Osteoblast (primary cell): ENCODE measurements around the gene MID1. TPM values are rescaled to one million over a fixed set of nuclear protein-coding genes. Genes with fewer than 3 reads are reported as not detected.
A peak's percentile ranks its signal among the peaks of the same experiment; 100 is the strongest.

Experiments used
- DNase-seq: peaks from one replicate; pipeline ENCODE4 v3.0.0; 2011; ENCODE audit warnings: low spot score, mixed read lengths; ENCODE audit not compliant: insufficient read length; ENCODE audit errors: missing footprints
- H2AFZ ChIP-seq: 2 replicates; pipeline ENCODE4 v1.6.0; 2011; ENCODE audit warnings: mild to moderate bottlenecking, low read length
- H3K27ac ChIP-seq: 2 replicates; pipeline ENCODE4 v1.5.1; 2011; ENCODE audit warnings: mild to moderate bottlenecking, low read depth, low read length, moderate library complexity
- H3K27me3 ChIP-seq: 2 replicates; pipeline ENCODE4 v1.6.0; 2012; ENCODE audit warnings: mild to moderate bottlenecking, control low read depth, inconsistent platforms, low read length, moderate library complexity; ENCODE audit not compliant: insufficient read depth
- H3K36me3 ChIP-seq: 2 replicates; pipeline ENCODE4 v1.5.1; 2011; ENCODE audit warnings: mild to moderate bottlenecking, low read length, control low read depth, moderate library complexity; ENCODE audit not compliant: insufficient read depth
- H3K4me1 ChIP-seq: 2 replicates; pipeline ENCODE4 v1.5.1; 2011; ENCODE audit warnings: mild to moderate bottlenecking, low read length, control low read depth, moderate library complexity; ENCODE audit not compliant: insufficient read depth
- H3K4me2 ChIP-seq: 2 replicates; pipeline ENCODE4 v1.6.0; 2011; ENCODE audit warnings: mild to moderate bottlenecking, low read length; ENCODE audit not compliant: insufficient read depth
- H3K4me3 ChIP-seq: fragments of 200-600 bp; sonication (generic); 3 replicates; pipeline ENCODE4 v1.5.1; 2012; ENCODE audit warnings: mild to moderate bottlenecking, low read length, inconsistent platforms; ENCODE audit not compliant: insufficient read depth
- H3K79me2 ChIP-seq: 2 replicates; pipeline ENCODE4 v1.6.0; 2012; ENCODE audit warnings: mild to moderate bottlenecking, low read length, control low read depth, inconsistent platforms; ENCODE audit not compliant: insufficient read depth
- H3K9me3 ChIP-seq: 2 replicates; pipeline ENCODE4 v1.5.1; 2011; ENCODE audit warnings: low read depth, low read length, control low read depth
- H4K20me1 ChIP-seq: 2 replicates; pipeline ENCODE4 v1.6.0; 2012; ENCODE audit warnings: mild to moderate bottlenecking, low read length, control low read depth; ENCODE audit not compliant: insufficient read depth
- total RNA-seq: library from RNA; depleted of rRNA; stranded (reverse); fragments of >200 nt; gene quantifications from 2 replicates; pipeline ENCODE4 v1.2.3, GENCODE V29; 2012
- TF ChIP-seq, protein P1 (sequence below): IDR thresholded peaks from 2 replicates; pipeline ENCODE4 v1.5.1; 2011; ENCODE audit warnings: mild to moderate bottlenecking, low read depth, low read length, moderate library complexity; ENCODE audit errors: extremely low read depth

Gene MID1
- total RNA-seq, 1 donor = 26.8 TPM

- H2AFZ ChIP-seq = peak overlapping the region; percentile 50
Measured at GRCh38 chrX:10618961-10619360, 1.4 kb downstream of the MID1 start.

GRCh38 chrX:10617999-10618351 is 2.4 kb downstream of the MID1 start:
- Histone ChIP-seq H3K27ac (peak overlapping the region; percentile 72), H2AFZ (no peak overlapping the region), H3K27me3 (no peaks in the 10 kb centered on the region), H3K4me3 (peak overlapping the region; percentile 82), H3K9me3 (no peaks in the 10 kb centered on the region), H4K20me1 (no peaks in the 10 kb centered on the region), H3K4me2 (peak overlapping the region; percentile 85), H3K79me2 (peaks cover 68% of the 10 kb centered on the region), H3K36me3 (no peaks in the 10 kb centered on the region), H3K4me1 (peaks cover 42% of the 10 kb centered on the region)
- DNase-seq = no peak
- TF ChIP-seq, protein P1, sequence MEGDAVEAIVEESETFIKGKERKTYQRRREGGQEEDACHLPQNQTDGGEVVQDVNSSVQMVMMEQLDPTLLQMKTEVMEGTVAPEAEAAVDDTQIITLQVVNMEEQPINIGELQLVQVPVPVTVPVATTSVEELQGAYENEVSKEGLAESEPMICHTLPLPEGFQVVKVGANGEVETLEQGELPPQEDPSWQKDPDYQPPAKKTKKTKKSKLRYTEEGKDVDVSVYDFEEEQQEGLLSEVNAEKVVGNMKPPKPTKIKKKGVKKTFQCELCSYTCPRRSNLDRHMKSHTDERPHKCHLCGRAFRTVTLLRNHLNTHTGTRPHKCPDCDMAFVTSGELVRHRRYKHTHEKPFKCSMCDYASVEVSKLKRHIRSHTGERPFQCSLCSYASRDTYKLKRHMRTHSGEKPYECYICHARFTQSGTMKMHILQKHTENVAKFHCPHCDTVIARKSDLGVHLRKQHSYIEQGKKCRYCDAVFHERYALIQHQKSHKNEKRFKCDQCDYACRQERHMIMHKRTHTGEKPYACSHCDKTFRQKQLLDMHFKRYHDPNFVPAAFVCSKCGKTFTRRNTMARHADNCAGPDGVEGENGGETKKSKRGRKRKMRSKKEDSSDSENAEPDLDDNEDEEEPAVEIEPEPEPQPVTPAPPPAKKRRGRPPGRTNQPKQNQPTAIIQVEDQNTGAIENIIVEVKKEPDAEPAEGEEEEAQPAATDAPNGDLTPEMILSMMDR = no peak

More at GRCh38 chrX:10618961-10619360, 1.4 kb downstream of the MID1 start:
- peaks cover 37% of the 10 kb centered on the region for H3K4me1 ChIP-seq
- TF ChIP-seq, protein P1 = no peak
- H3K4me2 ChIP-seq = peak overlapping the region; percentile 85
- no peak for DNase-seq
- H3K27me3 ChIP-seq = no peaks in the 10 kb centered on the region
- no peaks in the 10 kb centered on the region for H4K20me1 ChIP-seq
- H3K36me3 ChIP-seq = no peaks in the 10 kb centered on the region
- H3K4me3 ChIP-seq = peak overlapping the region; percentile 82
- H3K9me3 ChIP-seq = no peaks in the 10 kb centered on the region
- H3K79me2 ChIP-seq = peaks cover 61% of the 10 kb centered on the region
- peak overlapping the region; percentile 72 for H3K27ac ChIP-seq

DNA sequence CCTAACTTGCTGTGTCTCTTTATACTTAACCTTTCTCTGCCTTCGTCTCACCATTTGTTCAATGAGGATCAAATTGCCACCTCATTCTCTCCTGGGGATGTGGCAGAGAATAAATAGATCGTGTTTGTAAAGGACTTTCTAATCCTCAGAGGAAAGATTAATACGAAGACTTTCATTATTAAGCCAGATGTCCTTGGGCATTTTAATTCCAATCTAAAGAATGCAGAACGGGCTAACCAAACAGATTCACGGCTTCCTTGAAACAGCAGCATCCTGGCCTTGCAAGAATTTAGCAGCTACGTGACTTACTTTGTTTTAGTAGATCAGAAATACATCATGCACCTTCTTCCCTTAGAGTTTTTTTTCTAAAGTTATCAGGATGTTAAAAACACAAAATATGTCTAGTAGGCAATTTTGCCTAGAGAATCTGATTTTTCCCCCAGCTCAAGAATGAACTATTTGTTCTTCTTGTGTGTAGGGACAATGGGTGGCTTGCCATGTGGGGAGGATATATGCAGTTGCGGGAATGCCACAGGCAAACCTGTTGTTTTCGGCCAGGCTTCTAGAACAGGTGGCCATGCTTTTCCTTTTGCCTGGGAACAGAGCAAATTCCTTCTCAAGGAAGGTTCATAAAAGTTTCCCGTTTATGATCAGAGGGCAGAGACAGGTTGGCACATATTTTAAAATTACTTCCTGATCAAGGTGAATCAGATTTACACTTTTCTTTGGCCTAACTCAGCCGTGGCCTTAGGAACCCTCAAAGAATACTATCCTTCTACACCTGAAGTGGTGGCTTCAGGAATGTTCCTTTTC is 3.0 kb downstream of the MID1 start:
- TF ChIP-seq, protein P1 = no peak
- H3K4me2 ChIP-seq = peak overlapping the region; percentile 85
- H3K79me2 ChIP-seq = peaks cover 69% of the 10 kb centered on the region
- H3K4me3 ChIP-seq = peak overlapping the region; percentile 82
- H3K4me1 ChIP-seq = peaks cover 45% of the 10 kb centered on the region
- DNase-seq = no peak
- H3K27me3 ChIP-seq = no peaks in the 10 kb centered on the region
- peak overlapping the region; percentile 72 for H3K27ac ChIP-seq
- no peaks in the 10 kb centered on the region for H3K9me3 ChIP-seq
- H4K20me1 ChIP-seq = no peaks in the 10 kb centered on the region
- no peaks in the 10 kb centered on the region for H3K36me3 ChIP-seq
- no peak overlapping the region for H2AFZ ChIP-seq

DNA sequence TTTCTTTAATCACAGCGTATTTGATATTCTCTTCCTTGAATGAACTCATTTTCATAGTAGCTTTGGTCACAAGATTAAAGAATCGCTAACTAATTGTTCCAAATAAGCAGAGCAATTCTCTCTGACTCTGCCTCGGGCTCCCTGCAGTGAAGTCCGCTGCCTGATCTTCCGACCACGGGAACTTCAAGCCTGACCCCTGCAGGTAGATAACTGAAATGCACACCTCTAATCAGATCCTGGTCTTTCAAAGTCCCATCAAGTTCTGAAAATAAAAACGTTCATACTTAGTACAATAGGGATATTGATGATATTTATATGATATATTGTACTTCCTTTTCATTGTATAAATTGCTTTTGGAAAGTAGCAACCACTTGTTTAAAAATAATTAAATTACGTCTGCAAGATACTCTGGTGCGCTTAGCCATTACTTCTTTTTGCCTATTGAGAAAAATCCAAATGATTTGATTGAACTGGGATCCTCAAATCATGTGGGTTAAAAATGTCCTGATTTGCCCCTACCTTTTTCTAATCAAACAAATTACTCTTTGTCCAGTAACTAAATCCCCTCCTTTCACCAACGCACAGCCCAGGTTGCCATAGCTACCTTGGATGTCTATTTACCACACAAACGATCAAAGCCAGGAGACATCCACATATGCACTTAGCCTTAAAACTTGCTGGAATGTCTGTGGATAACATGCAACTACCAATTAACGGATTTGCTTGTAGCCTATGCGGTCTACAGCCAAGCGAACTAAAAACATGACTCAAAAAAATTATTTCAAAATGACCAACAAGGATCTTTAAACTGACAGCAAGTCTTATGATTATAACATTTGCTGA is 4.2 kb downstream of the MID1 start:
- H3K27ac ChIP-seq = peak overlapping the region; percentile 72
- no peak overlapping the region for H2AFZ ChIP-seq
- H3K27me3 ChIP-seq = no peaks in the 10 kb centered on the region
- TF ChIP-seq, protein P1 = peak; percentile 52
- no peak for DNase-seq
- peak overlapping the region; percentile 82 for H3K4me3 ChIP-seq
- H3K79me2 ChIP-seq = peaks cover 77% of the 10 kb centered on the region
- peaks cover 44% of the 10 kb centered on the region for H3K4me1 ChIP-seq
- H3K4me2 ChIP-seq = peak overlapping the region; percentile 85
- no peaks in the 10 kb centered on the region for H4K20me1 ChIP-seq
- no peaks in the 10 kb centered on the region for H3K36me3 ChIP-seq
- no peaks in the 10 kb centered on the region for H3K9me3 ChIP-seq
